HEK293 (cell line): Measurements from ENCODE around the gene COMMD7.
A peak's percentile ranks its signal among the peaks of the same experiment; 100 is the strongest.

Experiments used
- CTCF ChIA-PET: fragments of 350-600 bp; formaldehyde crosslinking; extraction: SDS; loops from one replicate; lab custom pipeline; 2021; ENCODE audit warnings: antibody characterized with exemption; lab: Yijun Ruan, JAX
- POLR2A ChIA-PET: fragments of 300-600 bp; formaldehyde crosslinking; extraction: SDS; loops from one replicate; lab custom pipeline; 2020; ENCODE audit warnings: antibody characterized with exemption, inconsistent platforms; lab: Yijun Ruan, JAX
- H3K27ac ChIP-seq: fragments of 200-500 bp; sonication (Bioruptor generic); 2 replicates; pipeline ENCODE4 v1.5.1; 2014; ENCODE audit warnings: low read depth, low read length, control low read depth, inconsistent platforms; ENCODE audit errors: extremely low read depth
- H3K36me3 ChIP-seq, 2 experiments: fragments of 200-500 bp in 1 of 2; sonication (Bioruptor generic) in 1 of 2; 1 replicate in 1 of 2; 2 replicates in 1 of 2; pipeline ENCODE4 v1.5.1; 2014 to 2017; ENCODE audit warnings: inconsistent platforms in 2 of 2, low read length in 2 of 2; ENCODE audit not compliant: control insufficient read depth in 2 of 2, insufficient read depth in 1 of 2
- H3K4me1 ChIP-seq: fragments of 200-500 bp; sonication (Bioruptor generic); 2 replicates; pipeline ENCODE4 v1.5.1; 2014; ENCODE audit warnings: mild to moderate bottlenecking, low read length, inconsistent platforms; ENCODE audit not compliant: control insufficient read depth, insufficient read depth
- H3K4me3 ChIP-seq: 2 replicates; pipeline ENCODE4 v1.5.1; 2011; ENCODE audit warnings: low read depth, mild to moderate bottlenecking, control low read depth, low read length, moderate library complexity
- H3K9me3 ChIP-seq: fragments of 200-500 bp; sonication (Bioruptor generic); 2 replicates; pipeline ENCODE4 v1.5.1; 2014; ENCODE audit warnings: low read depth, low read length, inconsistent platforms; ENCODE audit not compliant: control insufficient read depth, insufficient read depth
- KLF1 ChIP-seq: fragments of 450-650 bp; formaldehyde crosslinking; IDR thresholded peaks from 2 replicates; pipeline ENCODE4 v1.5.1; 2016; ENCODE audit warnings: missing biosample characterization, missing genetic modification characterization
- OSR2 ChIP-seq: fragments of 450-650 bp; formaldehyde crosslinking; IDR thresholded peaks from 2 replicates; pipeline ENCODE4 v1.5.1; 2016; ENCODE audit warnings: missing biosample characterization, missing genetic modification characterization
- RBAK ChIP-seq: fragments of 450-650 bp; formaldehyde crosslinking; IDR thresholded peaks from 2 replicates; pipeline ENCODE4 v1.5.1; 2016; ENCODE audit warnings: missing biosample characterization, missing genetic modification characterization
- TRIM28 ChIP-seq: IDR thresholded peaks from 2 replicates; pipeline ENCODE4 v1.6.1; 2011; ENCODE audit warnings: low read length, control low read depth, borderline replicate concordance
- YY2 ChIP-seq: fragments of 450-650 bp; formaldehyde crosslinking; IDR thresholded peaks from 2 replicates; pipeline ENCODE4 v1.5.1; 2016; ENCODE audit warnings: missing biosample characterization, missing genetic modification characterization
- ZNF121 ChIP-seq: fragments of 450-650 bp; formaldehyde crosslinking; IDR thresholded peaks from 2 replicates; pipeline ENCODE4 v1.5.1; 2016; ENCODE audit warnings: missing biosample characterization, missing genetic modification characterization
- ZNF133 ChIP-seq: fragments of 450-650 bp; formaldehyde crosslinking; IDR thresholded peaks from 2 replicates; pipeline ENCODE4 v1.5.1; 2016; ENCODE audit warnings: missing biosample characterization, missing genetic modification characterization
- ZNF155 ChIP-seq: fragments of 450-650 bp; formaldehyde crosslinking; IDR thresholded peaks from 2 replicates; pipeline ENCODE4 v1.5.1; 2016; ENCODE audit warnings: missing biosample characterization, missing genetic modification characterization
- ZNF16 ChIP-seq: fragments of 450-650 bp; formaldehyde crosslinking; IDR thresholded peaks from 2 replicates; pipeline ENCODE4 v1.5.1; 2016; ENCODE audit warnings: low read depth, missing biosample characterization, missing genetic modification characterization
- ZNF274 ChIP-seq, 2 experiments: fragments of 200-500 bp in 1 of 2; fragments of 450-650 bp in 1 of 2; sonication (Bioruptor generic) in 1 of 2; formaldehyde crosslinking in 1 of 2; IDR thresholded peaks; 2 replicates each; pipeline versions ENCODE4 v1.5.1 to v1.6.1; 2014 to 2016; ENCODE audit warnings: borderline replicate concordance in 1 of 2, inconsistent platforms in 1 of 2, low read length in 1 of 2, missing biosample characterization in 1 of 2, missing genetic modification characterization in 1 of 2
- ZNF354C ChIP-seq: fragments of 450-650 bp; formaldehyde crosslinking; IDR thresholded peaks from 2 replicates; pipeline ENCODE4 v1.5.1; 2016; ENCODE audit warnings: missing biosample characterization, missing genetic modification characterization, low read depth, borderline replicate concordance
- ZNF549 ChIP-seq: fragments of 450-650 bp; IDR thresholded peaks from 2 replicates; pipeline ENCODE4 v1.5.1; 2018; ENCODE audit warnings: missing biosample characterization, missing genetic modification characterization, mild to moderate bottlenecking, inconsistent platforms, moderate library complexity
- ZNF76 ChIP-seq: fragments of 450-650 bp; formaldehyde crosslinking; IDR thresholded peaks from 2 replicates; pipeline ENCODE4; 2016; ENCODE audit warnings: low read depth, missing biosample characterization, missing genetic modification characterization, borderline replicate concordance
- ZXDB ChIP-seq: fragments of 450-650 bp; formaldehyde crosslinking; IDR thresholded peaks from 2 replicates; pipeline ENCODE4 v1.5.1; 2016; ENCODE audit warnings: missing biosample characterization, missing genetic modification characterization
- TF ChIP-seq, protein P1 (sequence below): fragments of 450-650 bp; formaldehyde crosslinking; IDR thresholded peaks from 2 replicates; pipeline ENCODE4 v1.5.1; 2016; ENCODE audit warnings: missing biosample characterization, missing genetic modification characterization, borderline replicate concordance
- TF ChIP-seq, protein P2 (sequence below): fragments of 450-650 bp; formaldehyde crosslinking; IDR thresholded peaks from 2 replicates; pipeline ENCODE4 v1.5.1; 2016; ENCODE audit warnings: missing biosample characterization, missing genetic modification characterization
- TF ChIP-seq, protein P3 (sequence below): fragments of 450-650 bp; IDR thresholded peaks from 2 replicates; pipeline ENCODE4 v1.5.1; 2018; ENCODE audit warnings: missing biosample characterization, mild to moderate bottlenecking, missing genetic modification characterization
- TF ChIP-seq, protein P4 (sequence below): fragments of 450-650 bp; formaldehyde crosslinking; IDR thresholded peaks from 2 replicates; pipeline ENCODE4 v1.5.1; 2016; ENCODE audit warnings: missing biosample characterization, missing genetic modification characterization
- TF ChIP-seq, protein P5 (sequence below): fragments of 450-650 bp; formaldehyde crosslinking; IDR thresholded peaks from 2 replicates; pipeline ENCODE4 v1.5.1; 2016; ENCODE audit warnings: missing biosample characterization, missing genetic modification characterization

Gene COMMD7

DNA sequence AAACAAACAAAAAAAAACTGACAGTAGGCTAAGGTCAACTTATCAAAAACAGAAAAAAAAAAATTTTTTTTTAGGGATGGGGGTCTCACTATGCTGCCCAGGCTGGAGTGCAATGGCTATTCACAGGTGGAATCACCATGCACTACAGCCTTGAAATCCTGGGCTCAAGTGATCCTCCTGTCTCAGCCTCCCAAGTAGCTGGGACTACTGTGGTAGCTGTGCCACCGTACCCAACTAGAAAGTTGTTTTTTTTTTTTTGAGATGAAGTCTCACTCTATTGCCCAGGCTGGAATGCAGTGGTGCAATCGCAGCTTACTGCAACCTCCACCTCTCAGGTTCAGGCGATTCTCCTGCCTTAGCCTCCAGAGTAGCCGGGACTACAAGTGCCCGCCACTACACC is 2.1 kb downstream of the COMMD7 start:
- no peaks in the 10 kb centered on the region for H3K36me3 ChIP-seq
- H3K9me3 ChIP-seq, result no peaks in the 10 kb centered on the region
- ChIA-PET CTCF (interaction anchor here (0.7 kb wide), 1 partner anchor 41 kb away, joined by 3 read pairs; no protein-coding TSS in a partner anchor), POLR2A (interaction anchor here (3.9 kb wide), 1 partner anchor 22 kb away, joined by 17 read pairs; the partner anchor contains the start of gene DNMT3B)
- no peak overlapping the region for H3K27ac ChIP-seq
- H3K4me1 ChIP-seq, result no peaks in the 10 kb centered on the region
- TF ChIP-seq ZNF155 (tag by site-specific recombination) (no peak), KLF1 (tag by site-specific recombination) (no peak), OSR2 (peak; percentile 86), ZNF133 (tag by site-specific recombination) (no peak), ZNF121 (tag by site-specific recombination) (peak; percentile 96)
- TF ChIP-seq, protein P1, sequence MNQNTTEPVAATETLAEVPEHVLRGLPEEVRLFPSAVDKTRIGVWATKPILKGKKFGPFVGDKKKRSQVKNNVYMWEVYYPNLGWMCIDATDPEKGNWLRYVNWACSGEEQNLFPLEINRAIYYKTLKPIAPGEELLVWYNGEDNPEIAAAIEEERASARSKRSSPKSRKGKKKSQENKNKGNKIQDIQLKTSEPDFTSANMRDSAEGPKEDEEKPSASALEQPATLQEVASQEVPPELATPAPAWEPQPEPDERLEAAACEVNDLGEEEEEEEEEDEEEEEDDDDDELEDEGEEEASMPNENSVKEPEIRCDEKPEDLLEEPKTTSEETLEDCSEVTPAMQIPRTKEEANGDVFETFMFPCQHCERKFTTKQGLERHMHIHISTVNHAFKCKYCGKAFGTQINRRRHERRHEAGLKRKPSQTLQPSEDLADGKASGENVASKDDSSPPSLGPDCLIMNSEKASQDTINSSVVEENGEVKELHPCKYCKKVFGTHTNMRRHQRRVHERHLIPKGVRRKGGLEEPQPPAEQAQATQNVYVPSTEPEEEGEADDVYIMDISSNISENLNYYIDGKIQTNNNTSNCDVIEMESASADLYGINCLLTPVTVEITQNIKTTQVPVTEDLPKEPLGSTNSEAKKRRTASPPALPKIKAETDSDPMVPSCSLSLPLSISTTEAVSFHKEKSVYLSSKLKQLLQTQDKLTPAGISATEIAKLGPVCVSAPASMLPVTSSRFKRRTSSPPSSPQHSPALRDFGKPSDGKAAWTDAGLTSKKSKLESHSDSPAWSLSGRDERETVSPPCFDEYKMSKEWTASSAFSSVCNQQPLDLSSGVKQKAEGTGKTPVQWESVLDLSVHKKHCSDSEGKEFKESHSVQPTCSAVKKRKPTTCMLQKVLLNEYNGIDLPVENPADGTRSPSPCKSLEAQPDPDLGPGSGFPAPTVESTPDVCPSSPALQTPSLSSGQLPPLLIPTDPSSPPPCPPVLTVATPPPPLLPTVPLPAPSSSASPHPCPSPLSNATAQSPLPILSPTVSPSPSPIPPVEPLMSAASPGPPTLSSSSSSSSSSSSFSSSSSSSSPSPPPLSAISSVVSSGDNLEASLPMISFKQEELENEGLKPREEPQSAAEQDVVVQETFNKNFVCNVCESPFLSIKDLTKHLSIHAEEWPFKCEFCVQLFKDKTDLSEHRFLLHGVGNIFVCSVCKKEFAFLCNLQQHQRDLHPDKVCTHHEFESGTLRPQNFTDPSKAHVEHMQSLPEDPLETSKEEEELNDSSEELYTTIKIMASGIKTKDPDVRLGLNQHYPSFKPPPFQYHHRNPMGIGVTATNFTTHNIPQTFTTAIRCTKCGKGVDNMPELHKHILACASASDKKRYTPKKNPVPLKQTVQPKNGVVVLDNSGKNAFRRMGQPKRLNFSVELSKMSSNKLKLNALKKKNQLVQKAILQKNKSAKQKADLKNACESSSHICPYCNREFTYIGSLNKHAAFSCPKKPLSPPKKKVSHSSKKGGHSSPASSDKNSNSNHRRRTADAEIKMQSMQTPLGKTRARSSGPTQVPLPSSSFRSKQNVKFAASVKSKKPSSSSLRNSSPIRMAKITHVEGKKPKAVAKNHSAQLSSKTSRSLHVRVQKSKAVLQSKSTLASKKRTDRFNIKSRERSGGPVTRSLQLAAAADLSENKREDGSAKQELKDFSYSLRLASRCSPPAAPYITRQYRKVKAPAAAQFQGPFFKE (tag by site-specific recombination), result no peak
- TF ChIP-seq, protein P2, sequence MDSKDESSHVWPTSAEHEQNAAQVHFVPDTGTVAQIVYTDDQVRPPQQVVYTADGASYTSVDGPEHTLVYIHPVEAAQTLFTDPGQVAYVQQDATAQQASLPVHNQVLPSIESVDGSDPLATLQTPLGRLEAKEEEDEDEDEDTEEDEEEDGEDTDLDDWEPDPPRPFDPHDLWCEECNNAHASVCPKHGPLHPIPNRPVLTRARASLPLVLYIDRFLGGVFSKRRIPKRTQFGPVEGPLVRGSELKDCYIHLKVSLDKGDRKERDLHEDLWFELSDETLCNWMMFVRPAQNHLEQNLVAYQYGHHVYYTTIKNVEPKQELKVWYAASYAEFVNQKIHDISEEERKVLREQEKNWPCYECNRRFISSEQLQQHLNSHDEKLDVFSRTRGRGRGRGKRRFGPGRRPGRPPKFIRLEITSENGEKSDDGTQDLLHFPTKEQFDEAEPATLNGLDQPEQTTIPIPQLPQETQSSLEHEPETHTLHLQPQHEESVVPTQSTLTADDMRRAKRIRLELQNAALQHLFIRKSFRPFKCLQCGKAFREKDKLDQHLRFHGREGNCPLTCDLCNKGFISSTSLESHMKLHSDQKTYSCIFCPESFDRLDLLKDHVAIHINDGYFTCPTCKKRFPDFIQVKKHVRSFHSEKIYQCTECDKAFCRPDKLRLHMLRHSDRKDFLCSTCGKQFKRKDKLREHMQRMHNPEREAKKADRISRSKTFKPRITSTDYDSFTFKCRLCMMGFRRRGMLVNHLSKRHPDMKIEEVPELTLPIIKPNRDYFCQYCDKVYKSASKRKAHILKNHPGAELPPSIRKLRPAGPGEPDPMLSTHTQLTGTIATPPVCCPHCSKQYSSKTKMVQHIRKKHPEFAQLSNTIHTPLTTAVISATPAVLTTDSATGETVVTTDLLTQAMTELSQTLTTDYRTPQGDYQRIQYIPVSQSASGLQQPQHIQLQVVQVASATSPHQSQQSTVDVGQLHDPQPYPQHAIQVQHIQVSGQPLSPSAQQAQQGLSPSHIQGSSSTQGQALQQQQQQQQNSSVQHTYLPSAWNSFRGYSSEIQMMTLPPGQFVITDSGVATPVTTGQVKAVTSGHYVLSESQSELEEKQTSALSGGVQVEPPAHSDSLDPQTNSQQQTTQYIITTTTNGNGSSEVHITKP (tag by site-specific recombination), result peak; percentile 65
- TF ChIP-seq, protein P3, sequence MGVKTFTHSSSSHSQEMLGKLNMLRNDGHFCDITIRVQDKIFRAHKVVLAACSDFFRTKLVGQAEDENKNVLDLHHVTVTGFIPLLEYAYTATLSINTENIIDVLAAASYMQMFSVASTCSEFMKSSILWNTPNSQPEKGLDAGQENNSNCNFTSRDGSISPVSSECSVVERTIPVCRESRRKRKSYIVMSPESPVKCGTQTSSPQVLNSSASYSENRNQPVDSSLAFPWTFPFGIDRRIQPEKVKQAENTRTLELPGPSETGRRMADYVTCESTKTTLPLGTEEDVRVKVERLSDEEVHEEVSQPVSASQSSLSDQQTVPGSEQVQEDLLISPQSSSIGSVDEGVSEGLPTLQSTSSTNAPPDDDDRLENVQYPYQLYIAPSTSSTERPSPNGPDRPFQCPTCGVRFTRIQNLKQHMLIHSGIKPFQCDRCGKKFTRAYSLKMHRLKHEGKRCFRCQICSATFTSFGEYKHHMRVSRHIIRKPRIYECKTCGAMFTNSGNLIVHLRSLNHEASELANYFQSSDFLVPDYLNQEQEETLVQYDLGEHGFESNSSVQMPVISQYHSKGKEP, result 0 out of 2 replicates have a peak, but pooled peaks have one; percentile 21
- H3K4me3 ChIP-seq, result no peak overlapping the region

DNA sequence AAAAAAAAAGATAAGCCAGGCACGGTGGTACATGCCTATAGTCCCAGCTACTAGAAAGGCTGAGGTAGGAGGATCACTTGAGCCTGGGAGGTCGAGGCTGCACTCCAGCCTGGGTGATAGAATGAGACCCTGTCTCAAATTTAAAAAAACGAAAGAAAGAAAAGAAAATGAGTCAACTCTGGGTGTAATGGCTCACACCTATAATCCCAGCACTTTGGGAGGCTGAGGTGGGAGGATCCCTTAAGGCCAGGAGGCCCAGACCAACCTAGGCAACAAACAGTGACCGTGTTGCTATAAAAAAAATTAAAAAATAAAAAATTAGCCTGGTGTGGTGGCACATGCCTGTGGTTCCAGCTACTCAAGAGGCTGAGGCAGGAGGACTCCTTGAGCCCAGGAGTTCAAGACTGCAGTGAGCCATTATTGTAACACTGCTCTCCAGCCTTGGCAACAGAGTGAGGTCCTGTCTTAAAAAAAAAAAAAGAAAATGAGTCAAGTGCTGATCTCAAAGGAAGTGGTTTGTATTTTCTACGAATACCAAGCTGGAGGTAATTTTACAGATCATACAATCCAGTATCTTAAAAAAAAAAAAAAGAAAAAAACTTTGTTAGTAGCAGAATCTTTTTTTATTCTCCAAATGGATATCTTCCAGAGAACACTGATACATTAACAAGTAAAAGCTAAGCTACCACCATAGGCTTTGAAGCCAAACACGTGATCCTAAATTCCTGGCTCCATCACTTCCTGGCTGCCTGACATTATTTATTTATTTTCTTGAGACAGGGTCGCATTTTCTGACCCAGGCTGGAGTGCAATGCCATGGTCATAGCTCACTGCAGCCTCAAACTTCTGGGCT is 5.7 kb downstream of the COMMD7 start:
- Histone ChIP-seq H3K4me1 (no peaks in the 10 kb centered on the region), H3K4me3 (no peak overlapping the region), H3K36me3 (no peaks in the 10 kb centered on the region), H3K27ac (no peak overlapping the region), H3K9me3 (no peaks in the 10 kb centered on the region)
- ChIA-PET POLR2A (interaction anchor here (0.8 to 1.1 kb wide), 2 partner anchors 10 to 41 kb away, joined by 3 to 7 read pairs; no protein-coding TSS in a partner anchor), CTCF (interaction anchor here (0.6 to 1.5 kb wide), 4 partner anchors 41 to 675 kb away, joined by 3 to 8 read pairs (median 4); partner anchors contain the start of gene C20orf203)
- TF ChIP-seq ZNF354C (tag by site-specific recombination) (no peak), YY2 (tag by site-specific recombination) (no peak), ZNF549 (tag by site-specific recombination) (no peak), TRIM28 (no peak), ZNF121 (tag by site-specific recombination) (no peak), ZNF274 (IDR thresholded peaks at IDR 0.05; ENCODE audit: low read length) (no peak), ZNF274 (tag by site-specific recombination; IDR thresholded peaks at IDR 0.05; ENCODE audit: borderline replicate concordance) (no peak), ZXDB (tag by site-specific recombination) (no peak), RBAK (tag by site-specific recombination) (no peak), ZNF76 (no peak), ZNF16 (tag by site-specific recombination) (no peak)
- TF ChIP-seq, protein P4, sequence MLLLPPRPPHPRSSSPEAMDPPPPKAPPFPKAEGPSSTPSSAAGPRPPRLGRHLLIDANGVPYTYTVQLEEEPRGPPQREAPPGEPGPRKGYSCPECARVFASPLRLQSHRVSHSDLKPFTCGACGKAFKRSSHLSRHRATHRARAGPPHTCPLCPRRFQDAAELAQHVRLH (tag by site-specific recombination), result no peak
- TF ChIP-seq, protein P5, sequence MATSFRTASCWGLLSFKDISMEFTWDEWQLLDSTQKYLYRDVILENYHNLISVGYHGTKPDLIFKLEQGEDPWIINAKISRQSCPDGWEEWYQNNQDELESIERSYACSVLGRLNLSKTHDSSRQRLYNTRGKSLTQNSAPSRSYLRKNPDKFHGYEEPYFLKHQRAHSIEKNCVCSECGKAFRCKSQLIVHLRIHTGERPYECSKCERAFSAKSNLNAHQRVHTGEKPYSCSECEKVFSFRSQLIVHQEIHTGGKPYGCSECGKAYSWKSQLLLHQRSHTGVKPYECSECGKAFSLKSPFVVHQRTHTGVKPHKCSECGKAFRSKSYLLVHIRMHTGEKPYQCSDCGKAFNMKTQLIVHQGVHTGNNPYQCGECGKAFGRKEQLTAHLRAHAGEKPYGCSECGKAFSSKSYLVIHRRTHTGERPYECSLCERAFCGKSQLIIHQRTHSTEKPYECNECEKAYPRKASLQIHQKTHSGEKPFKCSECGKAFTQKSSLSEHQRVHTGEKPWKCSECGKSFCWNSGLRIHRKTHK (tag by site-specific recombination), result no peak
